Ectodermal cell (in vitro differentiated cells): Measurements from ENCODE around the gene TBX2.

Experiments
- H3K27ac ChIP-seq: 2 replicates; pipeline ENCODE4 v1.7.0; 2013; ENCODE audit warnings: mild to moderate bottlenecking, low read depth, low read length; ENCODE audit not compliant: insufficient read depth, poor library complexity, severe bottlenecking
- H3K27me3 ChIP-seq: 2 replicates; pipeline ENCODE4 v1.7.0; 2013; ENCODE audit warnings: mild to moderate bottlenecking, low read length; ENCODE audit not compliant: insufficient read depth, control insufficient read depth, poor library complexity, severe bottlenecking
- H3K36me3 ChIP-seq: one replicate; pipeline ENCODE4 v1.7.0; 2013; ENCODE audit warnings: low read length; ENCODE audit not compliant: control insufficient read depth, insufficient read depth
- H3K4me1 ChIP-seq: one replicate; pipeline ENCODE4 v1.7.0; 2013; ENCODE audit warnings: low read length; ENCODE audit not compliant: control insufficient read depth, insufficient read depth
- H3K4me3 ChIP-seq: 2 replicates; pipeline ENCODE4 v1.7.0; 2013; ENCODE audit warnings: low read depth, low read length, control low read depth; ENCODE audit not compliant: insufficient read depth
- H3K9me3 ChIP-seq: 2 replicates; pipeline ENCODE4 v1.7.0; 2013; ENCODE audit warnings: mild to moderate bottlenecking, low read length, moderate library complexity; ENCODE audit not compliant: control insufficient read depth
- WGBS, 2 experiments: methylation state at CpG; one replicate each; pipeline ENCODE4 v1.1.7; 2013; ENCODE audit warnings: missing lambda C conversion rate in 2 of 2; 5-methylcytosine and 5-hydroxymethylcytosine counted together

The TBX2 gene

GRCh38 chr17:61388561-61389356 is 10.9 kb upstream of the TBX2 start:
- WGBS, 2 experiments: 90 to 95% methylated on average over 17 to 21 of the region's 21 CpGs
- peaks cover 5% of the 10 kb centered on the region for H3K4me1 ChIP-seq
- no peaks in the 10 kb centered on the region for H3K9me3 ChIP-seq
- no peaks in the 10 kb centered on the region for H3K36me3 ChIP-seq
- H3K4me3 ChIP-seq: no peak overlapping the region
- no peak overlapping the region for H3K27ac ChIP-seq
- peaks cover 13% of the 10 kb centered on the region for H3K27me3 ChIP-seq

GRCh38 chr17:61389670-61390478 is 9.8 kb upstream of the TBX2 start:
- Histone ChIP-seq H3K36me3 (no peaks in the 10 kb centered on the region), H3K27me3 (peaks cover 24% of the 10 kb centered on the region), H3K4me3 (no peak overlapping the region), H3K27ac (no peak overlapping the region), H3K9me3 (no peaks in the 10 kb centered on the region), H3K4me1 (peaks cover 7% of the 10 kb centered on the region)
- 32 to 34% methylated on average over 25 of the region's 25 CpGs for whole genome bisulfite sequencing, 2 experiments

- Histone ChIP-seq H3K4me3 (no peak overlapping the region), H3K9me3 (no peaks in the 10 kb centered on the region), H3K4me1 (peaks cover 7% of the 10 kb centered on the region), H3K27ac (no peak overlapping the region), H3K36me3 (no peaks in the 10 kb centered on the region), H3K27me3 (peaks cover 30% of the 10 kb centered on the region)
- 90 to 92% methylated on average over 11 of the region's 11 CpGs for WGBS, 2 experiments
Observed at GRCh38 chr17:61390479-61390791, 9.2 kb upstream of the TBX2 start.

GRCh38 chr17:61391595-61392291 is 7.9 kb upstream of the TBX2 start:
- peaks cover 7% of the 10 kb centered on the region for H3K4me1 ChIP-seq
- no peaks in the 10 kb centered on the region for H3K9me3 ChIP-seq
- WGBS, 2 experiments: 90 to 91% methylated on average over 18 to 19 of the region's 19 CpGs
- no peak overlapping the region for H3K4me3 ChIP-seq
- no peaks in the 10 kb centered on the region for H3K36me3 ChIP-seq
- H3K27me3 ChIP-seq: peaks cover 43% of the 10 kb centered on the region
- no peak overlapping the region for H3K27ac ChIP-seq

GRCh38 chr17:61392679-61393078 is 7.0 kb upstream of the TBX2 start:
- no peak overlapping the region for H3K27ac ChIP-seq
- H3K27me3 ChIP-seq: peaks cover 52% of the 10 kb centered on the region
- H3K9me3 ChIP-seq: no peaks in the 10 kb centered on the region
- H3K4me3 ChIP-seq: no peak overlapping the region
- 95 to 98% methylated on average over 3 of the region's 3 CpGs for WGBS, 2 experiments
- H3K4me1 ChIP-seq: peaks cover 7% of the 10 kb centered on the region
- no peaks in the 10 kb centered on the region for H3K36me3 ChIP-seq

- H3K36me3 ChIP-seq: no peaks in the 10 kb centered on the region
- peaks cover 61% of the 10 kb centered on the region for H3K27me3 ChIP-seq
- no peak overlapping the region for H3K4me3 ChIP-seq
- peaks cover 14% of the 10 kb centered on the region for H3K4me1 ChIP-seq
- no peak overlapping the region for H3K27ac ChIP-seq
- no peaks in the 10 kb centered on the region for H3K9me3 ChIP-seq
- 73 to 77% methylated on average over 3 of the region's 3 CpGs for WGBS, 2 experiments
Observed at GRCh38 chr17:61393550-61393903, 6.1 kb upstream of the TBX2 start.

- no peak overlapping the region for H3K27ac ChIP-seq
- H3K27me3 ChIP-seq: peaks cover 66% of the 10 kb centered on the region
- WGBS, 2 experiments: 72 to 75% methylated on average over 7 of the region's 7 CpGs
Observed at GRCh38 chr17:61393904-61394629, 5.6 kb upstream of the TBX2 start.

GRCh38 chr17:61394630-61395408 is 4.8 kb upstream of the TBX2 start:
- Histone ChIP-seq H3K4me3 (no peak overlapping the region), H3K4me1 (peaks cover 25% of the 10 kb centered on the region), H3K36me3 (no peaks in the 10 kb centered on the region), H3K27ac (no peak overlapping the region), H3K9me3 (no peaks in the 10 kb centered on the region), H3K27me3 (peaks cover 74% of the 10 kb centered on the region)
- 79 to 80% methylated on average over 10 of the region's 10 CpGs for WGBS, 2 experiments

More at GRCh38 chr17:61393904-61394629, 5.6 kb upstream of the TBX2 start:
- Histone ChIP-seq H3K9me3 (no peaks in the 10 kb centered on the region), H3K36me3 (no peaks in the 10 kb centered on the region), H3K4me1 (peaks cover 19% of the 10 kb centered on the region), H3K4me3 (no peak overlapping the region)

GRCh38 chr17:61395409-61395982 is 4.1 kb upstream of the TBX2 start:
- WGBS, 2 experiments: 9% methylated on average over 38 of the region's 38 CpGs
- Histone ChIP-seq H3K4me3 (no peak overlapping the region), H3K27me3 (peaks cover 80% of the 10 kb centered on the region)

More at GRCh38 chr17:61395409-61395982, 4.1 kb upstream of the TBX2 start:
- peaks cover 25% of the 10 kb centered on the region for H3K4me1 ChIP-seq
- no peaks in the 10 kb centered on the region for H3K9me3 ChIP-seq
- H3K36me3 ChIP-seq: no peaks in the 10 kb centered on the region
- no peak overlapping the region for H3K27ac ChIP-seq
